HG03520 (cell line): Measurements from ENCODE around the gene SPOP.

Experiments
- ATAC-seq: cut with Tn5 transposase; IDR thresholded peaks from one replicate; pipeline ENCODE4 v1.9.1; 2021; ENCODE audit warnings: mild to moderate bottlenecking, moderate library complexity; ENCODE audit not compliant: unreplicated experiment

The SPOP gene

GRCh38 chr17:49588726-49589576, 88.9 kb downstream of the SPOP start:
- no peak for ATAC-seq

- ATAC-seq, result no peak
Observed at GRCh38 chr17:49588312-49588711, 89.6 kb downstream of the SPOP start.

GRCh38 chr17:49587366-49588073, 90.4 kb downstream of the SPOP start:
- no peak for ATAC-seq

DNA sequence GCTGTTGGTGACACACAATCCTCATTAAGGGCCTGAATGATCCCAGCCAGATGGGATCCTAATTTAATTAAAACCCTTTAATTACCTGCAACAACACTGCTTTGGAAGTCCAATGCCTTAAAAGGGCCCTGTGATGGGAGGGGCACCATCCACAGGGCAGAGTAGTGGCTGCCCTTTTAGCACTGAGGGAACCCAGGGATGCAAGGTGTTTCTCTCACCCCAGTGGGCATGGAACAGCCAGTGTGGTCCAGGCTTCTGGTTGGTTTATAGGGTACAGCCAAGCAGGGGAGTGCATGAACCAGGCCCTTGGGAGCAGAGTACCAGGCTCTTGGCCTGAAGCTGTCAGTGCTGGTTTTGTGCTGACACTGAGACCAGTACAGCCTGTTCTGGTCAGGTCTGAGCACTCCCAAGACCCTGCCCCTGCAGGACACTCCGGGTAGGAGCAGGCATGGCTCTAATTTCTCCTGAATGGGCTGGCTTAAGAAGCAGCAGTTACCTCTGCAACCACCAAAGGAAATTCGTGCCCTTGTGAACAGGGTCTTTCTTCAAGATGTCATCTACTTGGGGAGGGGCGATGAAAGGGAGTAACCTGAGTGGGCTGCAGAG, 92.4 kb downstream of the SPOP start:
- no peak for ATAC-seq

DNA sequence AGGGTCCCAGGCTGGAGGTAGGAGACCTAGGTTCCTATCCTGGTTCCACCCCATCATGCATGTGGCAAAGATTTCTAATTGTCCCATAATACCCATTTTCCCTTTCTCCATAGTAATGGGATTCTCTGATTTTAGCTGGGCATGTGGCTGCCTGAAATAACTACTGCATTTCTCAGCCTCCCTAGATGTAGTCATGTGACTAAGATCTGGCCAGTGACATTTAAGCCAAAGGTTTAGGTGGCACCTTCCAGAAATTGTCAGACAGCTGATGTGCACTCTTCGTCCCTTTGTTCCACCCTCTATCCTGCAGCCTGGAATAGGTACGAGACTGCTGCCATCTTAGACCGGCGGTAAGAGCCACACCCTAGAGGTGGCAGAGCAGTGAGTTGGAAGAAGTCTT, 94.0 kb downstream of the SPOP start:
- no peak for ATAC-seq

DNA sequence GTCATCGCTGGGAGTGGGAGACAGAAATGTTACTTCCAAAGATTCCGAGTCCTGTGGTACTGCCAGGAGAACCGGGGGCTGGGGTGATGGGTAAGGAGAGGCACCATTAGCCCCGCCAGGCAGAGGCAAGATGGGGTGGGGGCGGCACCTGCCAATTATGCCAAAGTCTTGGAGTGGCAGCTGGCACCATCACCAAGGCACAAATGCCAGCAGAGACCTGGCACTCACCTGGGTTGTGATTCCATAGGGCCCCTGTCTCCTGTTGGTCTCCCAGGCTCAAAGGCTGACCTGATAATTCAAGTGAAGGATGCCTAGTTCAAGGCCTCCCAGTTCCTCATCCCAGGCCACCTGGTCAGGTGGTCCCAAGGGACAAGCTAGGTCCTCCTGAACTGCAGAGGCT, 94.7 kb downstream of the SPOP start:
- no peak for ATAC-seq

- ATAC-seq, result no peak
Observed at GRCh38 chr17:49582789-49583188, 95.1 kb downstream of the SPOP start.

GRCh38 chr17:49582055-49582722, 95.7 kb downstream of the SPOP start:
- ATAC-seq, result no peak

- ATAC-seq, result no peak
Observed at GRCh38 chr17:49581648-49581998, 96.3 kb downstream of the SPOP start.

DNA sequence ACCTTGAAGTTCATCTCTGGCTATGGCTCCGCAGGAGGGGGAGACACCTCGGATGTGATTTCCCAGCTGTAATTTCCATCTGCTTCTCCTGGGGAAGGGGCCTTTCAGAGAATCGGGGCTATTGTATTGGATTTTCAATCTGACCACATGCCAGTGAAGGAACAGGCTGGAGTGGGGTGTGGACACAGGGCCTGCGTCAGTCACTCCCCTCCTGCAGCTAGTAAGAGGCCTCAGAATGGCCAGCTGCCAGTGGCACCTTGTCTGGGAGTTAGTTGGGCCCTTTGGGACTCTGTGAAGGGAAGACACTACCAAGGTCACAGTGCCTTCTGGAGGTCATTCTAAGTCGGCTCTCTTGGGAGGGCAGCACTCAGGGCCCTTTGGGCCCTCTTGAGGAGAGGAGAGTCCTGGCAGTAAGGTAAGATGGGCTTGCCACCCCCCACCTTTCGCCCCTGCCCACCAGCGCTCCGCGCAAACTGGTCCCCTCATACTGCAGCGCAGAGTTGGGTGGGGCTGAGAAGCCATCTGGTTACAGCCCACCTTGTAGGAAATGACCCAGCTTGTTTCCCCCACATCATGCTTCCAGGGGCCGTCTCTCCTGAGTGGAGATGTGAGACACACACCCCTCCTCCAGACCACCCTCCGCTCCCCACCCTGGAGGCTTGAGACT, 96.8 kb downstream of the SPOP start:
- no peak for ATAC-seq

- no peak for ATAC-seq
Observed at GRCh38 chr17:49580055-49580721, 97.7 kb downstream of the SPOP start.

- no peak for ATAC-seq
Observed at GRCh38 chr17:49579522-49579921, 98.4 kb downstream of the SPOP start.

GRCh38 chr17:49578952-49579500, 98.9 kb downstream of the SPOP start:
- no peak for ATAC-seq

GRCh38 chr17:49578414-49578813, 99.5 kb downstream of the SPOP start:
- no peak for ATAC-seq

- no peak for ATAC-seq
Observed at GRCh38 chr17:49577963-49578362, 99.9 kb downstream of the SPOP start.

- no peak for ATAC-seq
Observed at GRCh38 chr17:49577650-49577934, 100.3 kb downstream of the SPOP start.

DNA sequence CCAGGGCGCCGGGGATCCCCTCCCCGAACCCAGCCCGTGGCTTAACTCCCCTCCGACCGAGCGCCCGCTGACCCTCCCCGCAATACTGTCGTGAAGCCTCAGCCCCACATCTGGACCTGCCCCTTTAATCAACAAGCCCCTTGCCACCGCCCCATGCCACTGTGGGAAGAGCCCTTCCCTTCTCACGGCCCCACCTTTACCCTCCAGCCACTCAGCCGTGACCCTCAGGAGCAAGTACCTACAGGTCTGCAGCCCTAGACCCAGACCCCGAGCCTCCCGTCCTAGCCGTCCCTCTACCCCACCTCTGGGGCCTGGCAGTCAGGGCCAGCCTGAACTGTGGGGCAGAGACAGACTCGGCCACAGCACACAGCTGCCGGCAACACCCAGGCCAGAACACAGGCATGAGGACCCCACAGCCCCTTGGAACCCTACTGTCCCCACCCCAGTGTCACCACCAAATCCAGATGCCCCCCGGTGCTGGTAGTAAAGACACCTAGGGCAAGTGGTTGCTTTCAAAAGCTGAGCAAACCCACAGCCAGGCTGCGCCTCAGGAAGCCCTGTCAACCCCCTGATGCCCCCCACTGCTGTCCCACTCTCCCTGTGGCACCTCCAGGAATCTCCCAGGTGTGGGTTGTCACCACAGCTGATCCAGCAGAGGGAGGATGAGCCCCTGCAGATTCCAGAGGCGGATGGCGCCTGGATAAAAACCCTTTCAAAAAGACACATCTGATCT, 100.8 kb downstream of the SPOP start:
- ATAC-seq, result no peak

DNA sequence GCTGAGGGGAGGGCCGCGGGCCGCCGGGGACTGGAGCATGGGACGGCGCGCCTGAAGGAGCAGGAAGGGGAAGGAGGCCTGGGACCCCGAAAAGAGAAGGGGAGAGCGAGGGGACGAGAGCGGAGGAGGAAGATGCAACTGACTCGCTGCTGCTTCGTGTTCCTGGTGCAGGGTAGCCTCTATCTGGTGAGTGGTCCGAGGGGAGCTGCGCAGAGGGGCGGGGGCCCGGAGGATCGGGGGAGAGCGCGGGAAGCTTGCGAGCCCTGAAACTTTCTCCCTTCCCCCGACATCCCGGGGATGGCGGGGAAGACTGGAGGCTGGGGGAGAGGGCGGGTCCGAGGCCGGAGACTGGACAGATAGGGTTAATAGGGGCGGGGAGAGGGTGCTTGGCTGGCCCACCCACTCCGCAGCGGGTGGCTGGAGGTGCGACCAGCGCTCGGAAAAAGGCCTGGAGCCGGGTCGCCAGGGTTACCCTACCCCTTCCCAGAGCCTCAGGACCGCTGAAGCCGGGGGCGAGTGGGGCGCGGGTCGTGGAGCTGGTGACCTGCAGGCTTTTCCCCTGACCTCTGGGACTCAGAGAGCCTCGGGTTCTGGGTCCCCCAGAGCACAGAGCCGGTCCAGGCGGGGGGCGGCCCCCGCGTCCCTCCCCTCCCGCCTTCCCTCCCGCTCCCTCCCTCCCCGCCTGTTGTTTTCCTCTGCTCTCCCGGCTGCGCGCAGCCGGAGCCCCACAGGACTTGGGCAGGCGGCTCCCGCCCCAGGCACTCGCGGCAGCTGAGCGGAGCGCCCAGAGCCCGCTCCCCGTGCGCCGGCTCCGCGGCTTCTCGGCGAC, 101.6 kb downstream of the SPOP start:
- ATAC-seq, result no peak

DNA sequence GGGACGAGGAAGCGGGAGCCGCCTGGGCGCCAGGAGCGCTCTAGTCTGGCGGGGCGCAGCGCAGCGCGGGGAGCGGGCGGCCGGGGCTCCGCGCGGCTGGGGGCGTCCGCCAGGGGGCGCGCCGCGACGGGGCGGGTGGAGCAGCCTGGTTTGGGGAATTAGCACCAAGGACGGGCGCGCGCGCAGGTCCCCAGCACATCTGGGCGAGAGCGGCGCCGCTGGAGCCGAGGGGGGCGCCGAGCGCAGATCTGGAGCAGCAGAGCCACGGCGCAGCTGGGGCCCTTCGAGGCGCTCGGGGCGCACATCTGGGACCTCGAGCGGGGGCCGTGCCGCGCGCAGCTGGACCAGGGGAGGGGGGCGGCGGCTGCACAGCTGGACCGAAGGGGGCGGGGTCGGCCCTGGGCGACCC, 102.2 kb downstream of the SPOP start, which contains the start of gene NXPH3:
Gene NXPH3, plus strand, starts transcription at position 193 of the 409 bp plus-strand sequence. CDS start 349 bp downstream, outside the sequence.
- ATAC-seq, result no peak
